ENCODE measurements around the gene CHP1.
A peak's percentile ranks its signal among the peaks of the same experiment; 100 is the strongest.

The CHP1 gene

GRCh38 chr15:41258750-41259471 is 27.8 kb downstream of the CHP1 start:
- Histone ChIP-seq H3K27ac (ENCODE audit: extremely low read depth, low read depth, low read length) (no peak overlapping the region), H3K4me3 (ENCODE audit: low read depth, low read length) (no peak overlapping the region), H3K4me1 (ENCODE audit: control insufficient read depth, insufficient read depth, low read length) (no peaks in the 10 kb centered on the region), H3K36me3 (ENCODE audit: control insufficient read depth in 2 of 2, insufficient read depth in 1 of 2, low read length in 2 of 2) (peaks cover 0 to 17% of the 10 kb centered on the region in 2 experiments; a peak in 2 of 3 replicates), H3K9me3 (ENCODE audit: control insufficient read depth, insufficient read depth, low read depth, low read length) (no peaks in the 10 kb centered on the region)
- POLR2A ChIA-PET = interaction anchor here (0.7 kb wide), 1 partner anchor 71 kb away, joined by 5 read pairs; no protein-coding TSS in a partner anchor
- TF ChIP-seq ZNF404 (tag by site-specific recombination; IDR thresholded peaks at IDR 0.05) (no peak), ZNF239 (tag by site-specific recombination; IDR thresholded peaks at IDR 0.05) (no peak), ZNF19 (tag by site-specific recombination; IDR thresholded peaks at IDR 0.05; ENCODE audit: low read depth) (no peak), PRDM1 (tag by site-specific recombination; IDR thresholded peaks at IDR 0.05) (peak; percentile 49; the same call in 1 of the 2 replicates), ZNF366 (tag by site-specific recombination; conservative IDR thresholded peaks at IDR 0.05) (no peak), KLF9 (tag by site-specific recombination; IDR thresholded peaks at IDR 0.05; ENCODE audit: low read depth) (no peak), REST (tag by site-specific recombination; IDR thresholded peaks at IDR 0.05) (no peak)
- CTCF ChIA-PET = no interaction called here

GRCh38 chr15:41259546-41260189 is 28.6 kb downstream of the CHP1 start:
- Histone ChIP-seq H3K4me3 (ENCODE audit: low read depth, low read length) (no peak overlapping the region), H3K4me1 (ENCODE audit: control insufficient read depth, insufficient read depth, low read length) (no peaks in the 10 kb centered on the region), H3K27ac (ENCODE audit: extremely low read depth, low read depth, low read length) (no peak overlapping the region)
- no peak for TF ChIP-seq ZNF221 (tag by site-specific recombination; IDR thresholded peaks at IDR 0.05; ENCODE audit: borderline replicate concordance)
- TF ChIP-seq ZNF24 (tag by site-specific recombination; IDR thresholded peaks at IDR 0.05) = no peak
- TF ChIP-seq ZNF639 (tag by site-specific recombination; IDR thresholded peaks at IDR 0.05) = no peak
- TF ChIP-seq KLF17 (tag by site-specific recombination; IDR thresholded peaks at IDR 0.05) = no peak
- TF ChIP-seq SP3 (tag by site-specific recombination; IDR thresholded peaks at IDR 0.05) = no peak
- no peak for TF ChIP-seq ZNF398 (tag by site-specific recombination; IDR thresholded peaks at IDR 0.05)
- TF ChIP-seq ZBTB44 (tag by site-specific recombination; IDR thresholded peaks at IDR 0.05) = no peak
- TF ChIP-seq OVOL3 (tag by site-specific recombination; IDR thresholded peaks at IDR 0.05) = no peak
- no peak for TF ChIP-seq ZNF133 (tag by site-specific recombination; IDR thresholded peaks at IDR 0.05)
- no peak for TF ChIP-seq ZNF214 (tag by site-specific recombination; IDR thresholded peaks at IDR 0.05; ENCODE audit: borderline replicate concordance)
- no peak for TF ChIP-seq ZNF621 (tag by site-specific recombination; IDR thresholded peaks at IDR 0.05)
- TF ChIP-seq KLF1 (tag by site-specific recombination; IDR thresholded peaks at IDR 0.05) = no peak
- TF ChIP-seq ZNF704 (tag by site-specific recombination; IDR thresholded peaks at IDR 0.05) = no peak
- no peak for TF ChIP-seq ZNF184 (tag by site-specific recombination; IDR thresholded peaks at IDR 0.05)
- no peak for TF ChIP-seq ZNF404 (tag by site-specific recombination; IDR thresholded peaks at IDR 0.05)
- no peak for TF ChIP-seq ZNF670 (tag by site-specific recombination; IDR thresholded peaks at IDR 0.05; ENCODE audit: low read depth)

More at GRCh38 chr15:41259546-41260189, 28.6 kb downstream of the CHP1 start:
- Histone ChIP-seq H3K36me3 (ENCODE audit: control insufficient read depth in 2 of 2, insufficient read depth in 1 of 2, low read length in 2 of 2) (peaks cover 0 to 22% of the 10 kb centered on the region in 2 experiments; a peak in 2 of 3 replicates), H3K9me3 (ENCODE audit: control insufficient read depth, insufficient read depth, low read depth, low read length) (no peaks in the 10 kb centered on the region)
- POLR2A ChIA-PET = interaction anchor here (0.6 to 0.7 kb wide), 2 partner anchors 70 to 271 kb away, joined by 3 to 5 read pairs; no protein-coding TSS in a partner anchor
- CTCF ChIA-PET = no interaction called here
